ENCODE data around the gene DLX1. TPM values are rescaled to one million over a fixed set of nuclear protein-coding genes. Genes with fewer than 3 reads are reported as not detected.

DLX1 gene
- total RNA-seq, result 0.09 TPM
- 0.23 TPM for polyA plus RNA-seq
- long read RNA-seq, donor 1, result 0 reads
- long read RNA-seq, donor 2, result 0 reads
- long read RNA-seq, donor 3, result 0 reads
- long read RNA-seq, donor 4, result 0 reads
- long read RNA-seq, donor 5, result 0 reads
- long read RNA-seq, donor 6, result 0 reads
- long read RNA-seq, donor 7, result 0 reads
- long read RNA-seq, donor 8, result 0 reads
- long read RNA-seq, donor 9, result 0 reads
- long read RNA-seq, donor 10, result 0 reads

- H3K4me1 ChIP-seq (ENCODE audit: control insufficient read depth in 2 of 2, insufficient read depth in 2 of 2, low read length in 2 of 2), result peaks cover 6 to 77% of the 10 kb centered on the region in 2 donors
- no peak within 1 kb of the TSS for H3K27ac ChIP-seq (ENCODE audit: low read depth in 1 of 2, low read length in 1 of 2)
- H3K27me3 ChIP-seq (ENCODE audit: control insufficient read depth in 2 of 2, insufficient read depth in 1 of 2, low read length in 1 of 2), result peaks cover 94 to 100% of the 10 kb centered on the region in 2 donors
- peaks cover 0 to 38% of the 10 kb centered on the region in 2 donors for H3K9me3 ChIP-seq (ENCODE audit: control insufficient read depth in 2 of 2, insufficient read depth in 1 of 2, low read length in 1 of 2)
- peak in 1 of 9 donors; percentile 20 for DNase-seq (ENCODE audit: low read depth in 6 of 9, low spot score in 9 of 9)
- H3K4me3 ChIP-seq (ENCODE audit: low read length in 2 of 2), result peak within 1 kb of the TSS; percentile 23 to 46
- 7% methylated on average over 34 of the region's 34 CpGs for WGBS
- H3K36me3 ChIP-seq (ENCODE audit: control insufficient read depth in 2 of 2, insufficient read depth in 2 of 2, low read length in 1 of 2), result no peaks in the 10 kb centered on the region
Observed at GRCh38 chr2:172085460-172086159, at the start of gene DLX1. Gene DLX1 (plus strand): TSS chr2:172085507. CDS start chr2:172085678, 171 bp downstream.

GRCh38 chr2:172038121-172038520 is 47.2 kb upstream of the DLX1 start:
- no peak overlapping the region for H3K27ac ChIP-seq (ENCODE audit: low read depth in 1 of 2, low read length in 1 of 2)
- H3K4me1 ChIP-seq (ENCODE audit: control insufficient read depth in 2 of 2, insufficient read depth in 2 of 2, low read length in 2 of 2), result no peaks in the 10 kb centered on the region
- 97% methylated on average over 3 of the region's 3 CpGs for WGBS
- no peaks in the 10 kb centered on the region for H3K27me3 ChIP-seq (ENCODE audit: control insufficient read depth in 2 of 2, insufficient read depth in 1 of 2, low read length in 1 of 2)
- H3K4me3 ChIP-seq (ENCODE audit: low read length in 2 of 2), result no peak overlapping the region
- H3K9me3 ChIP-seq (ENCODE audit: control insufficient read depth in 2 of 2, insufficient read depth in 1 of 2, low read length in 1 of 2), result no peaks in the 10 kb centered on the region
- no peaks in the 10 kb centered on the region for H3K36me3 ChIP-seq (ENCODE audit: control insufficient read depth in 2 of 2, insufficient read depth in 2 of 2, low read length in 1 of 2)
- no peak for DNase-seq (ENCODE audit: low read depth in 6 of 9, low spot score in 9 of 9)

- 98% methylated on average over 2 of the region's 2 CpGs for WGBS
- no peaks in the 10 kb centered on the region for H3K4me1 ChIP-seq (ENCODE audit: control insufficient read depth in 2 of 2, insufficient read depth in 2 of 2, low read length in 2 of 2)
- H3K36me3 ChIP-seq (ENCODE audit: control insufficient read depth in 2 of 2, insufficient read depth in 2 of 2, low read length in 1 of 2), result no peaks in the 10 kb centered on the region
- DNase-seq (ENCODE audit: low read depth in 6 of 9, low spot score in 9 of 9), result no peak
- H3K27ac ChIP-seq (ENCODE audit: low read depth in 1 of 2, low read length in 1 of 2), result no peak overlapping the region
- no peaks in the 10 kb centered on the region for H3K27me3 ChIP-seq (ENCODE audit: control insufficient read depth in 2 of 2, insufficient read depth in 1 of 2, low read length in 1 of 2)
- no peak overlapping the region for H3K4me3 ChIP-seq (ENCODE audit: low read length in 2 of 2)
- H3K9me3 ChIP-seq (ENCODE audit: control insufficient read depth in 2 of 2, insufficient read depth in 1 of 2, low read length in 1 of 2), result no peaks in the 10 kb centered on the region
Observed at GRCh38 chr2:172038604-172039003, 46.7 kb upstream of the DLX1 start.

GRCh38 chr2:172039011-172039704 is 46.1 kb upstream of the DLX1 start:
- DNase-seq (ENCODE audit: low read depth in 6 of 9, low spot score in 9 of 9), result no peak
- H3K4me1 ChIP-seq (ENCODE audit: control insufficient read depth in 2 of 2, insufficient read depth in 2 of 2, low read length in 2 of 2), result no peaks in the 10 kb centered on the region
- 90% methylated on average over 3 of the region's 3 CpGs for WGBS

GRCh38 chr2:172040311-172040710 is 45.0 kb upstream of the DLX1 start:
- WGBS, result 95% methylated on average over 6 of the region's 6 CpGs
- H3K9me3 ChIP-seq (ENCODE audit: control insufficient read depth in 2 of 2, insufficient read depth in 1 of 2, low read length in 1 of 2), result no peaks in the 10 kb centered on the region
- H3K4me3 ChIP-seq (ENCODE audit: low read length in 2 of 2), result no peak overlapping the region
- no peaks in the 10 kb centered on the region for H3K36me3 ChIP-seq (ENCODE audit: control insufficient read depth in 2 of 2, insufficient read depth in 2 of 2, low read length in 1 of 2)
- no peaks in the 10 kb centered on the region for H3K4me1 ChIP-seq (ENCODE audit: control insufficient read depth in 2 of 2, insufficient read depth in 2 of 2, low read length in 2 of 2)
- DNase-seq (ENCODE audit: low read depth in 6 of 9, low spot score in 9 of 9), result no peak
- H3K27me3 ChIP-seq (ENCODE audit: control insufficient read depth in 2 of 2, insufficient read depth in 1 of 2, low read length in 1 of 2), result no peaks in the 10 kb centered on the region
- no peak overlapping the region for H3K27ac ChIP-seq (ENCODE audit: low read depth in 1 of 2, low read length in 1 of 2)

More at GRCh38 chr2:172039011-172039704, 46.1 kb upstream of the DLX1 start:
- Histone ChIP-seq H3K36me3 (ENCODE audit: control insufficient read depth in 2 of 2, insufficient read depth in 2 of 2, low read length in 1 of 2) (no peaks in the 10 kb centered on the region), H3K27me3 (ENCODE audit: control insufficient read depth in 2 of 2, insufficient read depth in 1 of 2, low read length in 1 of 2) (no peaks in the 10 kb centered on the region), H3K27ac (ENCODE audit: low read depth in 1 of 2, low read length in 1 of 2) (no peak overlapping the region), H3K9me3 (ENCODE audit: control insufficient read depth in 2 of 2, insufficient read depth in 1 of 2, low read length in 1 of 2) (no peaks in the 10 kb centered on the region), H3K4me3 (ENCODE audit: low read length in 2 of 2) (no peak overlapping the region)

- Histone ChIP-seq H3K27me3 (ENCODE audit: control insufficient read depth in 2 of 2, insufficient read depth in 1 of 2, low read length in 1 of 2) (no peaks in the 10 kb centered on the region), H3K36me3 (ENCODE audit: control insufficient read depth in 2 of 2, insufficient read depth in 2 of 2, low read length in 1 of 2) (no peaks in the 10 kb centered on the region), H3K27ac (ENCODE audit: low read depth in 1 of 2, low read length in 1 of 2) (no peak overlapping the region), H3K9me3 (ENCODE audit: control insufficient read depth in 2 of 2, insufficient read depth in 1 of 2, low read length in 1 of 2) (no peaks in the 10 kb centered on the region), H3K4me3 (ENCODE audit: low read length in 2 of 2) (no peak overlapping the region), H3K4me1 (ENCODE audit: control insufficient read depth in 2 of 2, insufficient read depth in 2 of 2, low read length in 2 of 2) (no peaks in the 10 kb centered on the region)
- 4% methylated on average over 1 of the region's 1 CpG for WGBS
- peak in 1 of 9 donors; percentile 17 for DNase-seq (ENCODE audit: low read depth in 6 of 9, low spot score in 9 of 9)
Observed at GRCh38 chr2:172046080-172046678, 39.1 kb upstream of the DLX1 start.

GRCh38 chr2:172046866-172047565 is 38.3 kb upstream of the DLX1 start:
- no peak for DNase-seq (ENCODE audit: low read depth in 6 of 9, low spot score in 9 of 9)
- H3K27me3 ChIP-seq (ENCODE audit: control insufficient read depth in 2 of 2, insufficient read depth in 1 of 2, low read length in 1 of 2), result no peaks in the 10 kb centered on the region
- H3K4me3 ChIP-seq (ENCODE audit: low read length in 2 of 2), result no peak overlapping the region
- H3K27ac ChIP-seq (ENCODE audit: low read depth in 1 of 2, low read length in 1 of 2), result no peak overlapping the region
- H3K9me3 ChIP-seq (ENCODE audit: control insufficient read depth in 2 of 2, insufficient read depth in 1 of 2, low read length in 1 of 2), result no peaks in the 10 kb centered on the region
- no peaks in the 10 kb centered on the region for H3K4me1 ChIP-seq (ENCODE audit: control insufficient read depth in 2 of 2, insufficient read depth in 2 of 2, low read length in 2 of 2)
- H3K36me3 ChIP-seq (ENCODE audit: control insufficient read depth in 2 of 2, insufficient read depth in 2 of 2, low read length in 1 of 2), result no peaks in the 10 kb centered on the region
- 79% methylated on average over 3 of the region's 3 CpGs for WGBS

GRCh38 chr2:172047566-172048507 is 37.5 kb upstream of the DLX1 start:
- Histone ChIP-seq H3K4me1 (ENCODE audit: control insufficient read depth in 2 of 2, insufficient read depth in 2 of 2, low read length in 2 of 2) (no peaks in the 10 kb centered on the region), H3K27me3 (ENCODE audit: control insufficient read depth in 2 of 2, insufficient read depth in 1 of 2, low read length in 1 of 2) (no peaks in the 10 kb centered on the region), H3K27ac (ENCODE audit: low read depth in 1 of 2, low read length in 1 of 2) (no peak overlapping the region), H3K4me3 (ENCODE audit: low read length in 2 of 2) (no peak overlapping the region), H3K9me3 (ENCODE audit: control insufficient read depth in 2 of 2, insufficient read depth in 1 of 2, low read length in 1 of 2) (no peaks in the 10 kb centered on the region), H3K36me3 (ENCODE audit: control insufficient read depth in 2 of 2, insufficient read depth in 2 of 2, low read length in 1 of 2) (no peaks in the 10 kb centered on the region)
- WGBS, result 98% methylated on average over 8 of the region's 8 CpGs
- no peak for DNase-seq (ENCODE audit: low read depth in 6 of 9, low spot score in 9 of 9)

All from thymus (tissue), 14 donors.